ENCODE data around the gene ATP11B.

GRCh38 chr3:182925330-182925943 is 132.1 kb downstream of the ATP11B start:
- TF ChIP-seq CTCF (IDR thresholded peaks at IDR 0.05) (no peak), POLR2A (IDR thresholded peaks at IDR 0.05) (no peak)

Measured in thyroid gland (tissue), 4 donors.